ENCODE data around the gene TAMALIN.

Gene TAMALIN

GRCh38 chr12:51961834-51962233, 44.9 kb upstream of the TAMALIN start:
- H3K4me2 ChIP-seq (ENCODE audit: low read length), result no peak overlapping the region
- no peak overlapping the region for H3K9ac ChIP-seq (ENCODE audit: low read length)
- H3K4me3 ChIP-seq (ENCODE audit: low read length), result no peak overlapping the region
- H3K36me3 ChIP-seq (ENCODE audit: control insufficient read depth, insufficient read depth, low read length), result no peaks in the 10 kb centered on the region
- no peak for DNase-seq
- no peak overlapping the region for H2BK15ac ChIP-seq (replicated peaks; ENCODE audit: low read depth)
- H4K5ac ChIP-seq (ENCODE audit: low read length), result no peak overlapping the region
- H3K27me3 ChIP-seq (ENCODE audit: insufficient read depth, low read length, poor library complexity), result no peaks in the 10 kb centered on the region
- no peak overlapping the region for H2BK120ac ChIP-seq (ENCODE audit: low read depth, low read length)
- H3K4me1 ChIP-seq (ENCODE audit: control insufficient read depth, low read depth, low read length), result no peaks in the 10 kb centered on the region
- H3K23ac ChIP-seq (ENCODE audit: low read length), result no peak overlapping the region
- no peak overlapping the region for H2AK5ac ChIP-seq (ENCODE audit: low read length)
- no peak overlapping the region for H4K8ac ChIP-seq (ENCODE audit: low read depth, low read length)
- no peak overlapping the region for H3K18ac ChIP-seq (ENCODE audit: low read length)
- H3K56ac ChIP-seq (ENCODE audit: low read length), result no peak overlapping the region
- WGBS (ENCODE audit: extremely low coverage, insufficient coverage, low lambda C conversion rate), result no CpG with 5 or more reads among the region's 1 CpG
- peaks cover 2% of the 10 kb centered on the region for H3K79me2 ChIP-seq (ENCODE audit: control insufficient read depth, insufficient read depth, low read length)
- H3K4ac ChIP-seq (ENCODE audit: low read depth, low read length), result no peak overlapping the region
- no peak overlapping the region for H3K27ac ChIP-seq (ENCODE audit: low read depth, low read length)
- H3K79me1 ChIP-seq (ENCODE audit: low read length), result peaks cover 21% of the 10 kb centered on the region
- no peak overlapping the region for H2BK5ac ChIP-seq (ENCODE audit: low read length)

DNA sequence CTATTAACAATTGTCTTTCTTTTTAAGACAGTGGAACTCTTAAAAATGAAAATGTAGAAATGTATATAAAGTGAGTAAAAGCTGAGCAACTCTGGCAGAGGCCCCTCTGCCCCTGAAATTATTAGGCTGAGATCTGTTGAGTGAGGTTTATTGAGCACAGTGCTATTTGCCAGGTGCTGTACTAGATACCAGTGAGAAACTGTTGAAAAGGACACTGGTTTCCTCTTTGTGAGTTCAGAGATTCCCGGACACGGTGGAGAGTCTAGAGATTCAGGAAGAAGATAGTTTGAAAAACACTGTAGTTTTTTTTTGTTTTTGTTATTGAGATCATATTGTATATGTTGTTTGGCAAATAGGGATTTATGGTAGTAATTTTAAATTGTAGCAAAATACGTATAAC, 44.0 kb upstream of the TAMALIN start:
- Histone ChIP-seq H3K4ac (ENCODE audit: low read depth, low read length) (no peak overlapping the region), H3K9ac (ENCODE audit: low read length) (no peak overlapping the region), H3K27me3 (ENCODE audit: insufficient read depth, low read length, poor library complexity) (no peaks in the 10 kb centered on the region), H3K4me2 (ENCODE audit: low read length) (no peak overlapping the region), H3K56ac (ENCODE audit: low read length) (no peak overlapping the region), H3K79me2 (ENCODE audit: control insufficient read depth, insufficient read depth, low read length) (peaks cover 2% of the 10 kb centered on the region), H4K5ac (ENCODE audit: low read length) (no peak overlapping the region), H3K18ac (ENCODE audit: low read length) (no peak overlapping the region), H3K27ac (ENCODE audit: low read depth, low read length) (no peak overlapping the region), H3K4me1 (ENCODE audit: control insufficient read depth, low read depth, low read length) (no peaks in the 10 kb centered on the region), H2AK5ac (ENCODE audit: low read length) (no peak overlapping the region), H3K36me3 (ENCODE audit: control insufficient read depth, insufficient read depth, low read length) (no peaks in the 10 kb centered on the region), H3K23ac (ENCODE audit: low read length) (no peak overlapping the region), H4K8ac (ENCODE audit: low read depth, low read length) (no peak overlapping the region), H2BK5ac (ENCODE audit: low read length) (no peak overlapping the region), H2BK15ac (replicated peaks; ENCODE audit: low read depth) (no peak overlapping the region), H3K4me3 (ENCODE audit: low read length) (no peak overlapping the region), H2BK120ac (ENCODE audit: low read depth, low read length) (no peak overlapping the region), H3K79me1 (ENCODE audit: low read length) (peaks cover 19% of the 10 kb centered on the region)
- no peak for DNase-seq
- WGBS (ENCODE audit: extremely low coverage, insufficient coverage, low lambda C conversion rate), result no CpG with 5 or more reads among the region's 3 CpGs

DNA sequence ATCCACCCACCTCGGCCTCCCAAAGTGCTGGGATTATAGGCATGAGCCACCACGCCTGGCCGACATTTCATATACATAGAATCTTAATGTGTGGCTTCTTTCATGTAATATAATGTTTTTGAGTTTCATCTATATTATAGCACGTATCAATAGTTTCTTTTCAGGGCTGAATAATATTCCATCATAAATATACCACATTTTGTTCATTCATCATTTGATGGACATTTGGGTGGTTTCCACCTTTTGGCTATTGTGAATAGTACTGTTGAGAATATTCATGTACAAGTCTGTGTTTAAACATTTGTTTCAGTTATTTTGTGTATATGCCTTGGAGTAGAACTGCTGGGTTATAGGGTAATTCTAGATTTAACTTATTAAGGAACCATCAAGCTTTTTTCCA, 43.3 kb upstream of the TAMALIN start:
- Histone ChIP-seq H4K5ac (ENCODE audit: low read length) (no peak overlapping the region), H3K4me3 (ENCODE audit: low read length) (no peak overlapping the region), H3K9ac (ENCODE audit: low read length) (no peak overlapping the region), H2BK15ac (replicated peaks; ENCODE audit: low read depth) (no peak overlapping the region), H2BK5ac (ENCODE audit: low read length) (no peak overlapping the region), H3K23ac (ENCODE audit: low read length) (no peak overlapping the region), H2BK120ac (ENCODE audit: low read depth, low read length) (no peak overlapping the region), H3K4ac (ENCODE audit: low read depth, low read length) (no peak overlapping the region), H3K27ac (ENCODE audit: low read depth, low read length) (no peak overlapping the region), H3K4me1 (ENCODE audit: control insufficient read depth, low read depth, low read length) (no peaks in the 10 kb centered on the region), H3K4me2 (ENCODE audit: low read length) (no peak overlapping the region), H4K8ac (ENCODE audit: low read depth, low read length) (no peak overlapping the region), H3K56ac (ENCODE audit: low read length) (no peak overlapping the region), H2AK5ac (ENCODE audit: low read length) (no peak overlapping the region), H3K18ac (ENCODE audit: low read length) (no peak overlapping the region), H3K79me1 (ENCODE audit: low read length) (peaks cover 17% of the 10 kb centered on the region), H3K36me3 (ENCODE audit: control insufficient read depth, insufficient read depth, low read length) (no peaks in the 10 kb centered on the region), H3K27me3 (ENCODE audit: insufficient read depth, low read length, poor library complexity) (no peaks in the 10 kb centered on the region), H3K79me2 (ENCODE audit: control insufficient read depth, insufficient read depth, low read length) (no peaks in the 10 kb centered on the region)
- no peak for DNase-seq
- WGBS (ENCODE audit: extremely low coverage, insufficient coverage, low lambda C conversion rate), result no CpG with 5 or more reads among the region's 4 CpGs

DNA sequence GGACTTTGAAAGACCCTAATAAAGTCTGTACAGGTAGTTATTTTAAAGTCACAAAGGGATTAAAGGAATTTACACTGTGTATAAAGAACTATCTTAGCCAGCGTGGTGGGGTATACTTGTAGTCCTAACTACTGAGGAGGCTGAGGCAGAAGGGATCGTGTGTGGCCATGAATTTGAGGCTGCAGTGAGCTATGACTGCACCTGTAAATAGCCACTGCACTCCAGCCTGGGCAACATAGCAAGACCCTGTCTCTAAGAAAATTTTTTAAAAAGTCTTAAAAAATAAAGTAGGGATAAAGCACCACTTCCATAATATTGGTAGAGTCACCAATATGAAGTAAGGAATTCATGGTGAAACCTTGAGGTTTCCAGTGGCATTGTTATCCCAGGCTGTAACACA, 37.1 kb upstream of the TAMALIN start:
- H2BK5ac ChIP-seq (ENCODE audit: low read length), result no peak overlapping the region
- no peaks in the 10 kb centered on the region for H3K36me3 ChIP-seq (ENCODE audit: control insufficient read depth, insufficient read depth, low read length)
- no peak overlapping the region for H3K4me3 ChIP-seq (ENCODE audit: low read length)
- H4K5ac ChIP-seq (ENCODE audit: low read length), result no peak overlapping the region
- no peak overlapping the region for H3K23ac ChIP-seq (ENCODE audit: low read length)
- DNase-seq, result no peak
- H4K8ac ChIP-seq (ENCODE audit: low read depth, low read length), result no peak overlapping the region
- no peak overlapping the region for H3K56ac ChIP-seq (ENCODE audit: low read length)
- H2BK120ac ChIP-seq (ENCODE audit: low read depth, low read length), result no peak overlapping the region
- H3K18ac ChIP-seq (ENCODE audit: low read length), result no peak overlapping the region
- no peak overlapping the region for H3K4ac ChIP-seq (ENCODE audit: low read depth, low read length)
- peaks cover 24% of the 10 kb centered on the region for H3K4me1 ChIP-seq (ENCODE audit: control insufficient read depth, low read depth, low read length)
- no peak overlapping the region for H2BK15ac ChIP-seq (replicated peaks; ENCODE audit: low read depth)
- H3K27me3 ChIP-seq (ENCODE audit: insufficient read depth, low read length, poor library complexity), result no peaks in the 10 kb centered on the region
- H3K27ac ChIP-seq (ENCODE audit: low read depth, low read length), result no peak overlapping the region
- no peak overlapping the region for H3K4me2 ChIP-seq (ENCODE audit: low read length)
- no peak overlapping the region for H3K9ac ChIP-seq (ENCODE audit: low read length)
- H3K79me2 ChIP-seq (ENCODE audit: control insufficient read depth, insufficient read depth, low read length), result no peaks in the 10 kb centered on the region
- no peak overlapping the region for H2AK5ac ChIP-seq (ENCODE audit: low read length)
- no CpG with 5 or more reads among the region's 2 CpGs for WGBS (ENCODE audit: extremely low coverage, insufficient coverage, low lambda C conversion rate)
- peaks cover 12% of the 10 kb centered on the region for H3K79me1 ChIP-seq (ENCODE audit: low read length)

DNA sequence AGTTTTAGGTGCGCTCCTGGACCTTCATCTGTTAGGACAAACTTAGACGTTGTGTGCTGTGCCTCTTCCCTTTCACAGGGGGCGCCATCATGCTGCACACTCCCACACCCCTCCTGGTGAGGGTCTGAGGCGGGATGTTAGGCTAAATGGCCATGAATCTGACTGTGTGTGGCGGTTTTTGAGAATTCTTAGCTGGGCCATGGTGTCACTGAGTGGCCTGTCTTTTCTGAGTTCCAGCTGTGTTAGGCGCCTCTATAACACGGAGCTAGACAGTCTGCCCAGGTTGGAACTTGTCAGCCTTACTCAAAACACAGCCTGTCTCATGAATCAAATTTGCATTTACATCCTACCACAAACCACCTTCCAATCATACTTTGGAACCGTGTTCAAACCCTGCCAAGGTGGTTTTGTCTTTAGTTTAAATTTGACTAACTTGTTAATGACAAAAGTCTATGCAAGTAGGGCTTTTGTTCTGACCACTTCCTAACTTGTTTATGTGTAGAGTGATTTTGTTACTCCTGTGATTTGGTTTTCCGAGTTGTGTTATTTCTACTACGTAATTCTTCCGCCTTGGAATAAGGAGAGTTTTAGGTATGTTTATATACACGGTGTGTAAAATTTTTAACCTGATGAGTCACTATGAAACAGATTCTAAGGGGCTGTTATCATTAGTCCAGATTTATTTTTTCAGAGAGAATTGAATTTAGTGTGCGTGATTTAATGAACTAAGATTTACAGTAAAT, 35.7 kb upstream of the TAMALIN start:
- Histone ChIP-seq H3K23ac (ENCODE audit: low read length) (no peak overlapping the region), H3K27ac (ENCODE audit: low read depth, low read length) (no peak overlapping the region), H3K18ac (ENCODE audit: low read length) (no peak overlapping the region), H3K27me3 (ENCODE audit: insufficient read depth, low read length, poor library complexity) (no peaks in the 10 kb centered on the region), H2AK5ac (ENCODE audit: low read length) (no peak overlapping the region), H3K4me2 (ENCODE audit: low read length) (no peak overlapping the region), H3K56ac (ENCODE audit: low read length) (peak overlapping the region; percentile 25), H3K9ac (ENCODE audit: low read length) (no peak overlapping the region), H3K36me3 (ENCODE audit: control insufficient read depth, insufficient read depth, low read length) (no peaks in the 10 kb centered on the region), H3K79me1 (ENCODE audit: low read length) (peaks cover 15% of the 10 kb centered on the region), H4K8ac (ENCODE audit: low read depth, low read length) (no peak overlapping the region), H2BK120ac (ENCODE audit: low read depth, low read length) (no peak overlapping the region), H3K4me3 (ENCODE audit: low read length) (no peak overlapping the region), H4K5ac (ENCODE audit: low read length) (no peak overlapping the region), H3K79me2 (ENCODE audit: control insufficient read depth, insufficient read depth, low read length) (peaks cover 1% of the 10 kb centered on the region), H3K4me1 (ENCODE audit: control insufficient read depth, low read depth, low read length) (peaks cover 34% of the 10 kb centered on the region), H3K4ac (ENCODE audit: low read depth, low read length) (no peak overlapping the region), H2BK15ac (replicated peaks; ENCODE audit: low read depth) (no peak overlapping the region), H2BK5ac (ENCODE audit: low read length) (no peak overlapping the region)
- peak; percentile 81 for DNase-seq
- 100% methylated on average over 1 of the region's 13 CpGs for WGBS (ENCODE audit: extremely low coverage, insufficient coverage, low lambda C conversion rate)

Measured in mesendoderm (in vitro differentiated cells).